ENCODE results near the gene STPG1. TPM values are rescaled to one million over a fixed set of nuclear protein-coding genes. Genes with fewer than 3 reads are reported as not detected.

STPG1 gene
- total and polyA plus RNA-seq, 2 of the 13 experiments (the other 11 are each of a cell fraction or from before 2014, with no cell fraction given) = 3.4 to 4.3 TPM

- TF ChIP-seq GRHL1 (CRISPR knock-in tag; conservative IDR thresholded peaks at IDR 0.05) (no peak), POGK (CRISPR knock-in tag; conservative IDR thresholded peaks at IDR 0.05) (no peak), SAFB2 (CRISPR knock-in tag; IDR thresholded peaks at IDR 0.05; ENCODE audit: borderline replicate concordance, low read depth) (no peak), MAFG (CRISPR knock-in tag; IDR thresholded peaks at IDR 0.05) (no peak), HMGA1 (CRISPR knock-in tag; conservative IDR thresholded peaks at IDR 0.05) (no peak), CTCF (CRISPR knock-in tag; IDR thresholded peaks at IDR 0.05) (peak; percentile 93), HOXA5 (CRISPR knock-in tag; IDR thresholded peaks at IDR 0.05) (no peak), AHDC1 (CRISPR knock-in tag; IDR thresholded peaks at IDR 0.05; ENCODE audit: borderline replicate concordance) (no peak), ZNF281 (CRISPR knock-in tag; IDR thresholded peaks at IDR 0.05; ENCODE audit: borderline replicate concordance) (peak; percentile 74; the same call in 1 of the 2 replicates), TBX2 (CRISPR knock-in tag; IDR thresholded peaks at IDR 0.05; ENCODE audit: borderline replicate concordance) (no peak), ZNF670 (CRISPR knock-in tag; IDR thresholded peaks at IDR 0.05; ENCODE audit: borderline replicate concordance) (no peak), HNF4A (CRISPR knock-in tag; IDR thresholded peaks at IDR 0.05) (no peak), PRPF4 (IDR thresholded peaks at IDR 0.05; ENCODE audit: low read depth, low read length, poor library complexity, severe bottlenecking) (no peak), ZZZ3 (CRISPR knock-in tag; IDR thresholded peaks at IDR 0.05; ENCODE audit: borderline replicate concordance) (no peak), MTA3 (CRISPR knock-in tag; IDR thresholded peaks at IDR 0.05) (no peak)
Observed at GRCh38 chr1:24415334-24415909, 1.8 kb upstream of the STPG1 start, which contains the start of gene NIPAL3 (continued).

All from HepG2 (cell line).